KOPT-K1 (cell line): ENCODE results near the gene SLC35F3.
A peak's percentile ranks its signal among the peaks of the same experiment; 100 is the strongest.
"Not testable (repeated sequence)": the region's sequence is repeated elsewhere in the genome, so short reads cannot be mapped to it uniquely, and the experiment has no call there.

ENCODE experiments used
- H3K27ac ChIP-seq: fragments of 200-600 bp; sonication (generic); 2 replicates; pipeline ENCODE4 v1.5.1; 2016; ENCODE audit warnings: antibody characterized with exemption, mild to moderate bottlenecking, low read depth, low read length; ENCODE audit not compliant: poor library complexity, severe bottlenecking
- H3K36me3 ChIP-seq: fragments of 200-600 bp; sonication (generic); 2 replicates; pipeline ENCODE4 v1.5.1; 2017; ENCODE audit warnings: antibody characterized with exemption, mild to moderate bottlenecking, low read length, moderate library complexity; ENCODE audit not compliant: insufficient read depth
- H3K9me3 ChIP-seq: fragments of 200-600 bp; sonication (generic); 2 replicates; pipeline ENCODE4 v1.5.1; 2017; ENCODE audit warnings: antibody characterized with exemption, low read length, mild to moderate bottlenecking; ENCODE audit not compliant: insufficient read depth, poor library complexity, severe bottlenecking

SLC35F3 gene

DNA sequence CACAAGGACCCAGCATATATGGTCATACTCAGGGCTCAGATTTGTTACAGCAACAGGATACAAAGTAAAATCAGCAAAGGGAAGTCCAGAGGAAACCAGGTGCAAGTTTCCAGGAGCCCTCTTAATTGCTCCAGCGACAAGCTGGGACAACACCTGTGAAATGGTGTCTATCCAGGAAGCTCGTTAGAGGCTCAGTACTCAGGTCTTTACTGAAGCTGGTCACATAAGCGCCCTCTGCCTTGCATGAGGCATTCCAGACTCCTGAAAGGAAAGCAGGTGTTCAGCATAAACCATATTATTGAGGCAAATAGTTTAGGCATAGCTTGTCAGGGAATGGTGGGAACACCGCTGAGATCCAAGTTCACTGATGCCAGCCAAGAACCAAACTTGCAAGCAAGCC is 231.0 kb downstream of the SLC35F3 start:
- Histone ChIP-seq H3K9me3 (no peaks in the 10 kb centered on the region), H3K36me3 (no peaks in the 10 kb centered on the region), H3K27ac (no peak overlapping the region)

DNA sequence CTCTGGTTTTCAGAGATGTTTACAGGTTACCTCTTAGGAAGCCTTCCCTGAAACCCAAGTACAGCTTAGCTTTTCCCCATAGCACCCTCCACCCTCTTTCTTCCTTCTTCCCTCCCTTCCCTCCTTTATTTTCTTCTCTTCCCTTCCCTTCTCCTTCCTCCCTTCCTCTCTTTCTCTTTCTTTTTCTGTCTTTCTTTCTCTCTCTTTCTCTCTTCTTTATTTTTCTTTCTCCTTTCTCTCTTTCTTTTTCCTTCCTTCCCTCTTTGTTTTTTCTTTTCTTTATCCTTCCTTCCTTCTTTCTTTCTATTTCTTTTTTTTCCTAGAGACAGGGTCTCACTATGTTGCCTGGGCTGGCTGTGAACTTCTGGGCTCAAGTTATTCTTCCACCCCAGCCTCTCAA is 231.6 kb downstream of the SLC35F3 start:
- Histone ChIP-seq H3K9me3 (no peaks in the 10 kb centered on the region), H3K27ac (no peak overlapping the region)

DNA sequence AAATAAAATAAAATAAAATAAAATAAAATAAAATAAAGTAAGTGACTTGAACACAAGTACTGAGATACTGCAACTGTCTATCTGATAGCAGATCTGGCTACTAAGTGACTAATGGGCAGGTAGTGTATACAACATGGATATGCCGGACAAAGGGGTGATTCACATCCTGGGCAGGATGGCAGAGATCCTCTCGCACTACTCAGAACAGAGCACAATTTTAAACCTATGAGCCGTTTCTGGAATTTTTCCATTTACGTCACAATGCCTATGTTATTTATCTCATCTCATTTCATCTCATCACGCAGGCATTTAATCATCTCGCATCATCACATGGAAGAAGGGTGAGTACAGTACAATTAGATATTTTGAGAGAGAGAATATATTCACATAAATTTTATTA is 235.5 kb downstream of the SLC35F3 start:
- Histone ChIP-seq H3K9me3 (no peaks in the 10 kb centered on the region), H3K27ac (no peak overlapping the region), H3K36me3 (no peaks in the 10 kb centered on the region)

More for the DNA sequence above, 231.6 kb downstream of the SLC35F3 start:
- no peaks in the 10 kb centered on the region for H3K36me3 ChIP-seq

DNA sequence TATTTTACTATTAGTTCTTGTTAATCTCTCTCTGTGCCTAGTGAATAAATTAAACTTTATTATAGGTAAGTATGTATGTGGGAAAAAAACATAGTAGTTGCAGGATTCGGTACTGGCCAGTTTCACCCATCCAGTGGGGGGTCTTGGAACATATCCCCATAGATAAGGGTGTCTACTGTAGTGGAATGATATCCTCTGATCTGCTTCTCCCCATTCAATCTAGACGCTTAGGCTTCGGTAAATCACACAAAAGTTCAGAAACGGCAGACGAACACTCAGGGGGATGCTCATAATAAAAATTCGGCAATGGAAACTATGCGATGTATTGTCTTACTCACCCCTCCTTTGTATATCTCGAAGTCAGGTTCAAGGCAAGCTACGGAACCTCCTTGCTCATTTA is 235.9 kb downstream of the SLC35F3 start:
- H3K9me3 ChIP-seq: no peaks in the 10 kb centered on the region
- H3K27ac ChIP-seq: no peak overlapping the region
- no peaks in the 10 kb centered on the region for H3K36me3 ChIP-seq

DNA sequence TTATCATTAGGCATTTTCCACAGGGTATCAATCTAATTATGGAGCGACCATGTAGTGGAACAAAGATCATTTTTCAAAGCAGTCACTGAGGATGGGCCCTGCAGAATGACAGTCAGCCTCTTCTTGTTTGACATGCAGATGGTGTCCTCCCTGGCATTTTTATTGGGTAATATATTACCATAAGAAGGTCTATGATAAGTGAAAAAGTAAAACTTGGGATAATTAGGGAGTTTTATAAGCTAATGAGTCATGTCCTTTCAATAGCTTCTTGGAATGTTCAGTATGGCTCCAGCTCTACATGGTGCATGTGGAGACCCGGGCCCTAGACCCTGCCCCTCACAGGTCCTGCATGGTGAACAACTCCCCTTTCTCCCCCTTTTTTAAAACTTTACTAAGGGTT is 236.5 kb downstream of the SLC35F3 start:
- Histone ChIP-seq H3K9me3 (no peaks in the 10 kb centered on the region), H3K36me3 (no peaks in the 10 kb centered on the region), H3K27ac (no peak overlapping the region)

DNA sequence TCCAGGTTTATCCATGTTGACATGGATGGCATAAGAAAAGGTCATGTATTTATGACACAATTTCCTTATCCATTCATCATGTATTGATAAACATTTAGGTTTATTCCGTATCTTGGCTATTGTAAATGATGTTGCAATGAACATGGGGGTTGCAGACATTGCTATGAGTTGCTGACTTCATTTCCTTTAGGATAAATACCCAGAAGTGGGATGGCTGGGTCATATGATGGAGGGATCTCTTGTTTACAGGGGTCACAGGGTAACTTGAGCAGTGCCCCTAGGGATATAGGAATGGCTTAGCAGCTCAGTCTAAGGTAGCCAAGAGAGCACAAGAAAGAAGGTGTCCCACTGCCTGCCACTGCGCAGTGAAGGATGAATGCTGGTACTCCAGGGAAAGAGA is 239.2 kb downstream of the SLC35F3 start:
- Histone ChIP-seq H3K36me3 (no peaks in the 10 kb centered on the region), H3K9me3 (peaks cover 17% of the 10 kb centered on the region), H3K27ac (no peak overlapping the region)

DNA sequence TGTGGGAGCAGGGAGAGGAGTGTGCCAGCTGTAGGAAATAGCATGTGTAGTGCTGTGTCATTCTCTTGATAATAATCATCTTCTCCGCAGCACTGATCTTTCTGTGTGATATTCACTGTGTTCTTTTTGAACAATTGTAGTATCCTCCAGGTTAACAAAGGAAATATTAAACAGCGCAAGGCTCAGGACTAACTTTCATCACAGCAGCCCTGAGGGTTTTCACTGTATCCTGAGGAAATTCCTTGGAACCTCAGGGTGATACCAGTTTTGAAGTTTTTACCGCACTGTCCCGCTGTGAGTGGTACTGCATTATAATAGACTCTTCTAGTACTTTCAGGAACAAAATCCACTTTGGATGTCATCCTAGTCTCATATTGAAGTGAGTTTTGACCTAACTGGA is 240.4 kb downstream of the SLC35F3 start:
- Histone ChIP-seq H3K9me3 (peaks cover 17% of the 10 kb centered on the region), H3K27ac (no peak overlapping the region), H3K36me3 (no peaks in the 10 kb centered on the region)

DNA sequence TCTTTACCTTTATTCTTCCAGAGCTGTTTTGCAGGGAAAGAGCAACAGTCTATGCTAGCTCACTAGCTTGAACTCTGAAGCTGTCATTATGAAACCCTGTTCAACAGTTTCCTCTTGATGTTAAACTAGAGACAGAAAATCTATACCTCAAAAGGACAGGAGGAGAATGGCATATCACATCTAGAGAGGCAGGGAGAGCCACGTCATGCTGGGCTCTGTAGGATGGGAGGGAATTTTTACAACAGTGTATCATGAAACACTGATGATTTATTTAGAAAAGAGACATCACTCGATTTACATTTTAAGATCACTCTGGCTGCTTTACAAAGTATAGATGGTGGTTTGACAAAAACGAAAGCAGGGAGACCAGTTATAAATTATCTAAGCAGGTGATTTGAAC is 243.9 kb downstream of the SLC35F3 start:
- Histone ChIP-seq H3K9me3 (peaks cover 17% of the 10 kb centered on the region), H3K36me3 (no peaks in the 10 kb centered on the region), H3K27ac (no peak overlapping the region)

DNA sequence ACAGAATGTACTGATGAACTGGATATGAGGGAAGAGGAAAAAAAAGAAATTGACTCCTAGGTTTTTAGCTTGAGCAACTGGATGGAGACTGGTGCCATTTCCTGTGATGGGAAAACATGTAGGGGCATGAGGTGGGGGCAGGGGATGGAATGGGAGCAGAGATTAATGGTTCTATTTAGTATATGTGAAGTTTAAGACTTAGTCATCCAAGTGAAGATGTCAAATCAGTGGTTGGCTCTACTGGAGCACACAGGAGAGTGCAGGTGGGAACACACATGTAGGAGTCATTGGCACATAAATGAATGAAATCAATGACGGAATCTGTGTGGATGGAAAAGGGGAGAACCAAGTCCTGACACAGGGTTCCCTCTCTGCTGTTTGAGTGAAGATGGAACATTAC is 244.3 kb downstream of the SLC35F3 start:
- H3K27ac ChIP-seq: no peak overlapping the region
- H3K9me3 ChIP-seq: peaks cover 17% of the 10 kb centered on the region
- no peaks in the 10 kb centered on the region for H3K36me3 ChIP-seq

DNA sequence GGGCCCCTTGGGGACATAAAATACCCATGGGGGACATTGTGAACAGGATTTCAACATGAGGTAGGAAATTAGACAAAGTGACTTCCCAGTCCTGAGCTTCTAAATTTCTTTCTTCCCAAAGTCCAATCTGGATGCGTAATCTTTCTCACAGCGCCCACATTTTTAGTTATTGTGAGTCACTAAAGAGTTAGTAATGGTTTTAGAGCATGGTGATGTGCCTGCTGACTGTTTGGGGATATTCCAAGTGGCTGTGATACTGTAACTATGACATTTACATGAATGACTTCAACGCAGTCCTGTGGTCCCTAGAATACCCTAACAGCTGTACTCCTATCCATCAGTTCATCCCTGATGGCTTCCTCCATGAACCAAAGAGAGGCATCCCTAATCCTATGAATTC is 244.7 kb downstream of the SLC35F3 start:
- Histone ChIP-seq H3K9me3 (peaks cover 17% of the 10 kb centered on the region), H3K27ac (no peak overlapping the region), H3K36me3 (no peaks in the 10 kb centered on the region)

DNA sequence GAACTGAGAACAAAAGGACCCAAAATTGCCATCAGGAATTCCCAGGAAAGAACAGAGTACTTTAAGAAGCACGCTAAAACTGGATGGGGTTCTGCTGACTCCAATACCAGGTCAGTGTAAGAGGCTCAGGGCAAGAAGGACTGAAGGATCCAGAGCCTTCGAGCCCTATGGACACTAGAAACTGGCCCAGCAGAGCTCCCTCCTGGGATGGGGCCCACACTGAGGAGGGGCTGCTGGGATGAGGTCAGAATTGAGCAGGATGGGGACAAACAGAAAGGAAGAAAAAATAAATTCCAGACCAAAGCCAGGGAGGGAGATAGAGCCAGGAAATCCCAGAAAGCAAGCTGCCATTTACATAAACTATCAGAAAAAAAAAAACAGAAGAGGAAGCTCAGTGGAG is 246.4 kb downstream of the SLC35F3 start:
- Histone ChIP-seq H3K9me3 (peaks cover 17% of the 10 kb centered on the region), H3K36me3 (no peaks in the 10 kb centered on the region), H3K27ac (no peak overlapping the region)

DNA sequence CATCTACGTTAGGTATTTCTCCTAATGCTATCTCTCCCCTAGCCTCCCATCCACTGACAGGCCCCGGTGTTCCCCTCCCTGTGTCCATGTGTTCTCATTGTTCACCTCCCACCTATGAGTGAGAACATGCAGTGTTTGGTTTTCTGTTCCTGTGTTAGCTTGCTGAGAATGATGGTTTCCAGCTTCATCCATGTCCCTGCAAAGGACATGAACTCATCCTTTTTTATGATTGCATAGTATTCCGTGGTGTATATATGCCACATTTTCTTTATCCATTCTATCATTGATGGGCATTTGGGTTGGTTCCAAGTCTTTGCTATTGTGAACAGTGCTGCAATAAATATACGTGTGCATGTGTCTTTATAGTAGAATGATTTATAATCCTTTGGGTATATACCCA is 247.9 kb downstream of the SLC35F3 start:
- not testable (repeated sequence) for H3K27ac ChIP-seq, H3K36me3 ChIP-seq, H3K9me3 ChIP-seq

DNA sequence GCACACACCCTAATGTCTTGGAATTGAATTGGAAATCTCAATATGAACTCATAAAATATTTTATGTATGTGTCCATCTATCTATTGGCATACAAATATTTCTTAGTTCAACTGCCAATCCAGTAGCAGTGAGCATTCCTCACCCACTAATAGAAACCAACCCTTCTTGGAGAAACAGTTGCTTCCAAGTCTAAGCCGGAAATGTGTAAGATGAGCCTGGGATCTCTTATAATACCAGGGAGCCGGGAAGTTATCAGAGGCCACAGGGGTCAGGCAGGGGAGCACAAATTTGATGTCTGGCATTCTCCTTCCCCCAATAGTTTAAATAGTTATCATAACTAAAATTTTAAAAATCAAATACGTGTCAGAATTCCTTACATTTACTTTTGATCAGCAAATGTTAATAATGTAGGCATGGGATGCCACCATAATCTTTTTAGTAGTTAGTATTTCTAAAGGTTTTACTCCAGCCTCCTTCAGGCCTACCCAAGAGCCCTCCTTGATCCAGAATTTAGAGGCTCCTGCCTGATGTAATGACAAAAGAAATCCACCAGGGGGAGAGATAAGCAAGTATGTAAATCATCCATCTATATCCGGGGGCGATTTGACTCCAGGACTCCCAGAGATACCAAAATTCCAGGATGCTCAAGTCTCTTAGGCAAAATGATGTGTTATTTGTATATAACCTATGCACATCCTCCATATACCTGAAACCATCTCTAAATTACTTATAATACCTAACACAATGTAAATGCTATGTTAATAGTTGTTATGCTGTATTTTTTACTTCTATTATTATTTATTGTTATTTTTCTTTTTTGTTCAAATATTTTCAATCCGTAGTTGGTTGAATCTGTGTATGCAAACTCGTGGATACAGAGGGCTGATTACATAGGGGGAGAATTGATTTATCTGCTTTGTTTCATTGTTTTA is 250.1 kb downstream of the SLC35F3 start:
- Histone ChIP-seq H3K9me3 (no peaks in the 10 kb centered on the region), H3K36me3 (no peaks in the 10 kb centered on the region), H3K27ac (no peak overlapping the region)

DNA sequence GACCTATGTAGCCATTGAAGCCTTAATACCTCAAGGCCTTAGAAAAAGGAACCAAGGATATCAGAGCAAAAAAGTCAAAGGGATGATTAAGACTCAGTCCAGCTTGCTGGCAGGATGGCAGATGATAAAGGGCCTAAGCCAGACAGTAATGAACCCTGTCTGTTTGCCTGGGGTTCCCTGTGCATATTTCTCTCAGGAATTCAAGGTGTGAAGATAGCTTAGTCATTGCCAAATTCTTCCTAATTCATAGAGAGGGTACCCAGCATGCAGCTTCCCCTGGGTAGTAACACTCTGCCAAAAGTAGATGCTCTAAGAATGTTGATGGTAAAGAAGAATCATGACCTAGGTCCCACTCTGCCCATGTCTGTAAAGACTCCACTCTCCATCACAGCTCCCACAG is 258.2 kb downstream of the SLC35F3 start:
- no peaks in the 10 kb centered on the region for H3K9me3 ChIP-seq
- no peaks in the 10 kb centered on the region for H3K36me3 ChIP-seq
- H3K27ac ChIP-seq: peak overlapping the region; percentile 65

DNA sequence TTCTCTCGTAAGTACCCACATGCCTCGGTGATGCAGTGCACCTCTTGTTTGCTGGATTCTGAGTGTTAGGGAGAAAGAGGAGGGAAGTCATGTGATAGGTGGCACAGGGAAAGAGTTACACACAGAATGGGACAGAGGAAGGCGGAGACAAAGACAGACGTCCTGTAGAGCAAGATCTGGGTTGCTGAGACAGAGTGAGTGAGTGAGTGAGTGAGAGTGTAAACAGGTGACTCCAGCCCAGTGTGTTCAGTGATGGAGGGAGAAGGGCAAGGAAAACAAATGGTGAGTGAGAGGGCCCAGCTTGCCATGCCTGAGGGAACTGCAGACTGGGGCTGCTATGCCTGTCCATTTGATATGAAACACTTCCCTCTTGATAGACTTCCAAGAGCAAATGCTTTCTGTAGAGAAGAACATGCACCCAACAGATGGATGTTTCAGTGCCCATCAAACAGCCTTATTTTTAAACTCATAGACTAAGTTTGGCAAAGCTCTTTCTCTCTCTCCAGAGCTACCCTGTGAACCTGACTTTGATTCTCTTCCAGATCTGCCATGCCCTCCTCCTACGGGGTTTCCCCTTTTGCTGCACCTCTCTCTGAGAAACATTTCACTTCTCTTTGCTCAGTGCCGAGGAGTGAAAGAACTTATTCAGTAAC is 258.9 kb downstream of the SLC35F3 start:
- Histone ChIP-seq H3K27ac (peak overlapping the region; percentile 65), H3K9me3 (no peaks in the 10 kb centered on the region), H3K36me3 (no peaks in the 10 kb centered on the region)
